Ascending aorta (tissue), 2 donors: Measurements from ENCODE around the gene GDPD3. TPM values are rescaled to one million over a fixed set of nuclear protein-coding genes. Genes with fewer than 3 reads are reported as not detected.
A peak's percentile ranks its signal among the peaks of the same experiment; 100 is the strongest.

Experiments used
- DNase-seq, 2 donors: peaks; one replicate each; pipeline ENCODE4 v3.0.0-alpha.2; 2019; ENCODE audit warnings: low spot score in 2 of 2
- H3K27ac ChIP-seq, 2 donors: fragments of 200-600 bp; sonication (generic); one replicate each; pipeline ENCODE4 v1.5.1; 2016 to 2017; ENCODE audit warnings: mild to moderate bottlenecking in 1 of 2
- H3K27me3 ChIP-seq: fragments of 200-600 bp; sonication (generic); one replicate; pipeline ENCODE4 v1.5.1; 2017
- H3K36me3 ChIP-seq, 2 donors: fragments of 200-600 bp; sonication (generic); one replicate each; pipeline ENCODE4 v1.5.1; 2016
- H3K4me1 ChIP-seq, 2 donors: fragments of 200-600 bp; sonication (generic); one replicate each; pipeline ENCODE4 v1.5.1; 2016 to 2017; ENCODE audit warnings: mild to moderate bottlenecking in 1 of 2
- H3K4me3 ChIP-seq, 2 donors: fragments of 200-600 bp; sonication (generic); one replicate each; pipeline ENCODE4 v1.5.1; 2016 to 2017; ENCODE audit warnings: mild to moderate bottlenecking in 1 of 2
- H3K9me3 ChIP-seq, 2 donors: fragments of 200-600 bp; sonication (generic); one replicate each; pipeline ENCODE4 v1.5.1; 2016
- CTCF ChIP-seq, 3 experiments: fragments of 200-600 bp in 2 of 3; fragments of 450-650 bp in 1 of 3; sonication (generic) in 2 of 3; IDR thresholded peaks; one replicate each; pipeline ENCODE4 v1.5.1; 2016 to 2019; ENCODE audit warnings: antibody characterized with exemption in 3 of 3, mild to moderate bottlenecking in 1 of 3, moderate library complexity in 1 of 3
- intact Hi-C: fragments of 100-400 bp; cut with DNase I; formaldehyde crosslinking; loops from one replicate; pipeline ENCODE4 v1.15.1; 2023
- total RNA-seq: library from RNA; depleted of rRNA; stranded (reverse); fragments of >200 nt; gene quantifications from one replicate; pipeline ENCODE4 v1.1.0, GENCODE V29; 2016

GDPD3 gene
- total RNA-seq, 1 donor from 2014 or later: 0.53 TPM

- intact Hi-C loops: loop anchor here (1.0 to 10.0 kb wide), 2 partner anchors 26 to 278 kb away; partner anchors contain the start of genes MAPK3, MYL11 and TBC1D10B
- DNase-seq: no peak
- H3K4me3 ChIP-seq: peak overlapping the region; percentile 75 to 97
- peaks cover 9 to 11% of the 10 kb centered on the region in 2 donors for H3K36me3 ChIP-seq
- H3K4me1 ChIP-seq: peaks cover 15 to 22% of the 10 kb centered on the region in 2 donors
- peaks cover 6% of the 10 kb centered on the region in 2 donors for H3K9me3 ChIP-seq
- TF ChIP-seq CTCF (IDR thresholded peaks at IDR 0.05): no peak
- peak overlapping the region; percentile 81 to 92 for H3K27ac ChIP-seq
- H3K27me3 ChIP-seq: no peaks in the 10 kb centered on the region
Observed at GRCh38 chr16:30096862-30097563, 16.3 kb downstream of the GDPD3 start.

DNA sequence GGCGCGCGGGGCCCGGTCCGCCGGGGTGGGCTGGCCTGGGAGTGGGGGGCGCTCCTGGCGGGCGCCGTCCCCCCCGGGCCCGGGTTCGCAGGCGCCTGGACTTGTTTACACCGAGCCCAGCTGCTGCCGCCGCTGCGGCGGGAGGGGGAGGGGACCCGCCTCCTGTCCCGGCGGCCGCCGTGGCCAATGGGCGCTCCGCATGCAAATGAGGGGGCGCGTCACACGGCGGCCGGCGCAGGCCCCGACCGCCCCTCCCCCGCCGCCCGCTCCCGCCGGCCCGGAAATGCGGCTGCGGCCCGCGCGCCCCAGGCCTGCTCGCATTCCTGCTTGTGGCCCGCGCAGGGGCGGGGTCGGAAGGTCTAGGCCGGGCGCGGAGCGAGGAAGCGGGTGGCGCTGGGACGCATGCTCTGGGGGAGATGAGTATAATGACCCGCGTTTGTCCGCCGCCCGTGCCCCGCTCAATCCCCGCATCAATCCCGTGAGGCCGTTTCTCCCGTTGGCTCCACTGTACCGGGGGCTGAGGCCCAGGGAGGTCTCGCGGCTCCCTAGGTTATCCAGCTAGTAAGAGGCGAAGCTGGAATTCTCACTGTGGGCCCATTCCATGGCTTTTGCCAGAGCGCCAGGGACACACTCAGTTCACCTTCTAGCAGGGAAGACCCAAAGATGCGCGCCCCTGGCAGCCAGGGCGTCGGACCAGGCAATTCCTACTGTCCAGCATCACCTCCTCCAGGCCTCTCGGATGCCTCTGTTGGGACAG, 17.1 kb downstream of the GDPD3 start, which contains the start of gene YPEL3:
YPEL3 (minus strand) TSS at position 109 of the 757 bp plus-strand sequence. CDS start 731 bp downstream, outside the sequence.
- no peak for TF ChIP-seq CTCF (IDR thresholded peaks at IDR 0.05)
- Histone ChIP-seq H3K4me3 (peak within 1 kb of the TSS; percentile 75 to 97), H3K4me1 (peaks cover 17 to 24% of the 10 kb centered on the region in 2 donors), H3K9me3 (peaks cover 6% of the 10 kb centered on the region in 2 donors), H3K27me3 (no peaks in the 10 kb centered on the region), H3K36me3 (peaks cover 9 to 11% of the 10 kb centered on the region in 2 donors), H3K27ac (peak within 1 kb of the TSS; percentile 88 to 92)
- peak; percentile 75 to 96 for DNase-seq
- intact Hi-C loops: loop anchor here (1.0 to 10.0 kb wide), 2 partner anchors 27 to 279 kb away; partner anchors contain the start of genes MAPK3, MYL11 and TBC1D10B

GRCh38 chr16:30095166-30096078, 17.9 kb downstream of the GDPD3 start:
- H3K4me1 ChIP-seq: peaks cover 22 to 27% of the 10 kb centered on the region in 2 donors
- no peaks in the 10 kb centered on the region for H3K27me3 ChIP-seq
- H3K4me3 ChIP-seq: peak overlapping the region; percentile 75 to 97
- peaks cover 6% of the 10 kb centered on the region in 2 donors for H3K9me3 ChIP-seq
- TF ChIP-seq CTCF (IDR thresholded peaks at IDR 0.05): no peak
- H3K27ac ChIP-seq: peak overlapping the region; percentile 88 to 92
- H3K36me3 ChIP-seq: peaks cover 9 to 11% of the 10 kb centered on the region in 2 donors
- intact Hi-C loops: loop anchor here (1.0 to 10.0 kb wide), 2 partner anchors 28 to 279 kb away; partner anchors contain the start of genes MAPK3, MYL11 and TBC1D10B
- no peak for DNase-seq

DNA sequence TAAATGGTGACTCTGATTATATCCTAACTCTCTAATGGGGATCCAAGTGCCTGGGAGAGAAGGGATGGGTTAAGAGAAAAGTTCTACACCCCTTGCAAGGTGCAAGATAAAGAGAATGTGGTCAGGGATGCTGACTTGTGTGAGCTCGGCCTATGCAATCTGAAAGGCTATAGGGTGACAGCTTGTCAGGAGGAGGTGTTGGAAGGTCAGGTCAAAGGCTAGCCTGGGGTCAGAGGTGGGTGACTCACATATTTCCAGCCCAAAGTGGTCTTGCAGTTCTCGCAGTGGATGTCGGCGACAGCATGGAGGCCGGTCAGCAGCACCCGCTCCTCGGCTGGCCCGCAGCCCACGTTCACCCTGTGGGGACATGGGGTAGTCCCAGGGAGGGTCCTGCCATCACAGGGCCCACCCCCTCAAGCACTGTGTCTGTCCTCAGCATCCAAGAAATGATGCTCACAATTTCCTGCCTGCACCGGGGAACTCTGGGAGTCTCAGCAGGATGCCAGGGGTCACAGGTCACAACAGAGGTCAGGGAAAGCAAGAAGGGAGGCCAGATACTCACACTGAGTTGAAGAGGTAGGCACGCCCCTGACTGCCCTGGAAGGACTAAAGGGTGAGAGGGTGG, 18.7 kb downstream of the GDPD3 start:
- Histone ChIP-seq H3K4me3 (peak overlapping the region; percentile 75 to 97), H3K4me1 (peaks cover 22 to 27% of the 10 kb centered on the region in 2 donors), H3K36me3 (peaks cover 9 to 11% of the 10 kb centered on the region in 2 donors), H3K27ac (peak overlapping the region; percentile 88 to 92), H3K27me3 (no peaks in the 10 kb centered on the region), H3K9me3 (peaks cover 6% of the 10 kb centered on the region in 2 donors)
- TF ChIP-seq CTCF (IDR thresholded peaks at IDR 0.05): no peak
- DNase-seq: no peak
- intact Hi-C loops: loop anchor here (5.0 to 10.0 kb wide), 3 partner anchors 42 to 280 kb away; partner anchors contain the start of genes CORO1A, MYL11 and TBC1D10B
